Measurements from ENCODE around the gene DOCK4. TPM values are rescaled to one million over a fixed set of nuclear protein-coding genes. Genes with fewer than 3 reads are reported as not detected.
"Not testable (repeated sequence)": the region's sequence is repeated elsewhere in the genome, so short reads cannot be mapped to it uniquely, and the experiment has no call there.

The DOCK4 gene
- polyA plus RNA-seq, 3 donors, result 19.3 to 22.7 (median 20.0) TPM

DNA sequence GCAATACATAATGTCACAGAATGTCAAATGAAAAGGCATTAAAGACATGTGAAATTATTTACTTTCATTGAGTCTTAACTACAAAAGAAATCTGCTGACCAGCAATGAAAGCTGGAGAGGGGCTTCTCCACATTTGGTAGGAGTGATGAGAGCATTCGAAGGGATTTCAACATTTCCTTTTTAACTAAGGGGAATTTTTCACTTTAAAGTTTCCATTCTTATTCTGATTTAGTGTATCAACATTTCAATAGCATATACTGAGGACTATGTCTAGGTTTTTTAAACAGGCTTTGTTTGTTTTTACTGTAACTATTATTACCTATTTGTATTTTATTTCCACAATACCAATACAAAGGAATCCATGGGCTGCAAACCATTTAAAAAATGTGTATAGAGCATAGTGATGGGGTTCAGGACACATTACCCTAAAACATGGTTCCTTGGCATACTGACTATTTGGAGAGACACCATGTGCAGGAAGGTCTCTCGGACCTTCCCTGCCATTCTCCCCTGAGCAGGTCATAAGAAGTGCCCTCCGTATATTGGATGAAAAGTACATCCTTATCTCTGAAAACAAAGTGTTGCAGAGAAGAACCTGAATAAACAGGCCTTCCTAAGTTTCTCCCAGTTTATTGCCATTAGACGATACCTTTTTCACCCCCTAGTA lies 278.7 kb downstream of the DOCK4 start:
- DNase-seq (ENCODE audit: low read depth in 3 of 3, low spot score in 2 of 3), result no peak

DNA sequence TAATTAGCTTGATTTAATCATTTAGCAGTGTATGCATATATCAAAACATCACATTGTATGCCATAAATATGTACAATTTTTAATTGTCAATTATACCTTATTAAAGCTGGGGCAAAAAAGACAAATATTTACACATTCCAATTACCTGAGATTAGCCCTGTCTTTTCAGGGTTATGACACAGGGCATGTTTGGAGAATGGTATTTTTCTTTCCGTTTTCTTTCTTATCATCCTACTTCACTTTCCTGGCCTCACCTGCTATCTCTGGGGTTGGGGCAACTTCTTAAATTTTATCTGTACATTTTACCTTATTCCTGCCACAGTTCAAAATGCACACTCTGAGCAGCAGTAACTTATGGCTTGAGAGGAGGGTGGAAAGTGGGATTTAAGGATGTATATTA lies 285.9 kb downstream of the DOCK4 start:
- DNase-seq (ENCODE audit: low read depth in 3 of 3, low spot score in 2 of 3), result no peak

DNA sequence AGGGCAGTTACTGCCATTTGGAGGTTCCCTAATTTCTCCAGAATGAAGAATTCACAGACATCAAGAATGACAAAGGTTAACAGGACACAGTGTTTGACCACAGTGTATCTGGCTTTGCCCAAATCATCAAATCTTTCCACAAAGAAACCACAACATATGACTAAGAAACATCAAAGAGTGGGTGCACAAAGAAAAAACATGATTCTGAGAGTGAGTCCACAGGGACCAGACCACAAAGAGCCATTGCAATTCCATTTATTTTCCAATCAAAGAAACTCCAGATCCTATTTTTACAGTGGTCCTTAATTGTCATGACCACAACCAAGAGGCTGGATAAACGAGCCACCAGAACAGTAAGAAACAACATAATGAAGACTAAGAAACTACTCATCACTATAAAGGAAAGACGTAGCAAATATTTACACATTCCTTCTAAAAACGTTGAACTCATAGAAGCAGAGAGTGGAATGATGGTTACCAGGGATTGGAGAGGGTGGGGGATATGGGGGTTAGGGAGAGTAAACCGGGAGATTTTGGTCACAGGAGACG lies 286.5 kb downstream of the DOCK4 start:
- no peak for DNase-seq (ENCODE audit: low read depth in 3 of 3, low spot score in 2 of 3)

DNA sequence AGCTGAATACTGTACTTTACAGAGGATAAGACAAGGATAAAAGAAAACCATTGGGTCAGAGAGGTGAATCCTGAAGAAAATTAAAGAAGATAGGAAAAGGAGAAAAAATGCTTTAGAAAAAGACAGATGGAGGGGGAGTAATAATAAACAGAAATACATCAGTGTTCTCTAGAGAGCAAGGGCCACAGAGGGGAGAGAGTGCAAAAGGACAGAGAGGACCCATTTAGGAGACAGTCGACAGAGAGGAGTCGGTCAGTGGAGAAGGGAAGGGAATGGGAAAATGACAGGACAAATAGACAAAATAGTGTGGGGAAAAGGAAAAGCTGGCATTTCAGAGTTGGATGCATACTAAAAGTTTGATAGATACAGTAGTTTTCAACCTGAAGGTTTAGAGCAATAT lies 287.0 kb downstream of the DOCK4 start:
- DNase-seq (ENCODE audit: low read depth in 3 of 3, low spot score in 2 of 3), result no peak

DNA sequence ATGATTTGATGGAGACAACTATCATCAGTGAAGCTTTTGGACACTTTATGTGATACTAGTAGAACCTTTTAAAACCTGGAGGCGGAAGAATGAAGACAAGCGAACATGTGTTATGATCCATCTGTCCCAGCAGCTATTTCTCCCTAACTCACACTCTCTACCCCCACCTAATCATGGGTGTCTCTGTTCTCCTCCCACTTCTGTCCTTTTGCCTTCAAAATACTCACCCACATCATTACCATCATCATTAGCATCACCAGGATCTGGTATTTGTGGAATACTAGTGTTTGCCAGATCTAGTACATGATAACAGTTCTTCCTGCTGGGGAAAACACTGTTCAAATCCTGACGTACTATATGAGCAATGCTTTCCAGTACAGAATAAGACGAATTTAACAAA lies 287.7 kb downstream of the DOCK4 start:
- no peak for DNase-seq (ENCODE audit: low read depth in 3 of 3, low spot score in 2 of 3)

DNA sequence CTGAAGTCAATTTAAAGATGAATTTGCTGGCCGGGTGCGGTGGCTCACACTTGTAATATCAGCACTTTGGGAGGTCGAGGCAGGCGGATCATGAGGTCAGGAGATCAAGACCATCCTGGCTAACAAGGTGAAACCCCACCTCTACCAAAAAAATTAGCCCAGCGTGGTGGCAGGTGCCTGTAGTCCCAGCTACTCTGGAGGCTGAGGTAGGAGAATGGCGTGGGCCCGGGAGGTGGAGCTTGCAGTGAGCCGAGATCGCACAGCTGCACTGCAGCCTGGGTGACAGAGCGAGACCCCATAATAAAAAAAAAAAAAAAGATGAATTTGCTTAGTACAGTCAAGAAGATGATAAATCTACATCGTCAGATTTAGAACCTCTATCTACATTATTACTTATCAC lies 288.8 kb downstream of the DOCK4 start:
- DNase-seq (ENCODE audit: low read depth in 3 of 3, low spot score in 2 of 3), result not testable (repeated sequence)

DNA sequence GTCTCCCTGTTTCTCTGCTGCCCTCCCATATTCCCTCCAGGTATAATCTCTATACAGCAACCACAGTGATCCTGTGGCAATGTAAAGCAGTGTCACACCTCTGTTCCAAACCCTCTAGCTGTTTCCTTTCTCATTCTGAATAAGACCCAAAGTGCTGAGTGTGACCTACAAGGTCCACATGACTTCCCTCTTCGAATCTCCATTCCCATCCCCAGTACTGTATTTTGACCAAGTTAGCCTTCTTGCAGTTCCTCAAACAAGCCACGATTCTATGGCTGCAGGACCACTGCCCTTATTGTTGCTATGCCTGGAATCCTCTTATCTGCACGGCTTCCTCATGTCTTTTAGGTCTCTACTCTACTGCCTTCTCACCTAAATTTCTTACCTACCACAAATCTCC lies 291.9 kb downstream of the DOCK4 start:
- DNase-seq (ENCODE audit: low read depth in 3 of 3, low spot score in 2 of 3), result no peak

DNA sequence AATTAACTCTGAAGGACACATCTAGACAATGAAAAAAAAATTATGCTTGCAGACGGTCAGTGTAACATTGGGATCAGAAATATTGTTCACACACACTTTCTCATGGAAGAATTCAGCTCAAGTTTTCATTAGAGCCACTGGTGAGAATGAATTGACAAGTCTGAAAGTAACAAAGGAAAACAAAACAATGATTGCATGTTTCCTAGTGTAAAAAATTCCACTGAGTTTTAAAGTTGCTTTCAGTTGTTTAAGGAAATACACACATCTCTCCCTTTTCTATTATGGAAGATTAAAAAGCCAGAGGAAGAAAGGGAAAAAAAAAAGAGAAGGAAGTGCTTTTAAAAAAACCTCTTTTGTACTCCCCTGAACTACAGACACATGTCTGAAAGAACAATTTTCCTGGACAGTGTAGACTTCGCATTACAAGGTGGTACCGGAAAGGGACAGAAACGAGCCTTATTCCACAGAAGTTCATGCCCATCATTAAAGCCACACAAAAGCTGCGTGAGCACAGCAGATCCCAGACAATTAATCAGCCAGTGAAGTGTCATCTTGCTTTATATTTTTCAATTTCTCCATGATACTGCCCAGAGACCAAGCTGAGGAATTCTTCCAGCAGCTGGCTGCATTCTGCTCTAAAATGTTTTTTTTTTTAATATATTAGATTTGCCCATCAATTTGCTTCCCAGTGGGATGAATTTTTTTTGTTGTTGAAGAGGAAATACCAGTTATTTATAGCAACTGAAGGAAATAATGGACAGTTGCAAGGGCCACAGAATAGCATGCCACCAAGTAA lies 294.8 kb downstream of the DOCK4 start:
- DNase-seq (ENCODE audit: low read depth in 3 of 3, low spot score in 2 of 3), result no peak

DNA sequence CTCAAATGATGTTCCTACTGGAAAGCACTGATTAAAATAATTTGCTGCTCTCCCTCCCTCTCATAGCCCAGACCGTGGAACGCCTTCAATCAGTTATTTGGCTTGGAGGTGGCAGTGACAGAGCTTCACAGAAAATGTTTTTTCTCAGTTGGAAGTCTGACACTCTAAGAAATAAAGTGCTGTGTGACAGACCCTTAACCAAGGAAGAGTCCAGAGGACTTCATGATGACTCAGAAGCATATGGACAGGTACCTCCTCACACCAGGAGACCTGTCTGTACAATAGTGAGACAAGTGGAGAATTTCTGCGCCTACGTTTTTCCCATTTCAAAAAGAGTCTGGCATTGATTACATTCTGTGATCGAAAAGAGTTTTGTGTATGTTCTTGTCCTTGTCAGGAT lies 295.5 kb downstream of the DOCK4 start:
- DNase-seq (ENCODE audit: low read depth in 3 of 3, low spot score in 2 of 3), result no peak

DNA sequence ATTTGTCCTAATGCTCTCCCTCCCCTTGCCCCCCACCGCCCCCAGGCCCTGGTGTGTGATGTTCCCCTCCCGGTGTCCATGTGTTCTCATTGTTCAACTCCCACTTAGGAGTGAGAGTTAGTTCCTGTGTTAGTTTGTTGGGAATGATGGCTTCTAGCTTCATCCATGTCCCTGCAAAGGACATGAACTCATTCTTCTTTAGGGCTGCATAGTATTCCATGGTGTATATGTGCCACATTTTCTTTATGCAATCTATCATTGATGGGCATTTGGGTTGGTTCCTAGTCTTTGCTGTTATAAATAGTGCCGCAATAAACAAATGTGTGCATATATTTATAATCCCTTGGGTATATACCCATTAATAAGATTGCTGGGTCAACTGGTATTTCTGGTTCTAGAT lies 297.5 kb downstream of the DOCK4 start:
- DNase-seq (ENCODE audit: low read depth in 3 of 3, low spot score in 2 of 3), result not testable (repeated sequence)

DNA sequence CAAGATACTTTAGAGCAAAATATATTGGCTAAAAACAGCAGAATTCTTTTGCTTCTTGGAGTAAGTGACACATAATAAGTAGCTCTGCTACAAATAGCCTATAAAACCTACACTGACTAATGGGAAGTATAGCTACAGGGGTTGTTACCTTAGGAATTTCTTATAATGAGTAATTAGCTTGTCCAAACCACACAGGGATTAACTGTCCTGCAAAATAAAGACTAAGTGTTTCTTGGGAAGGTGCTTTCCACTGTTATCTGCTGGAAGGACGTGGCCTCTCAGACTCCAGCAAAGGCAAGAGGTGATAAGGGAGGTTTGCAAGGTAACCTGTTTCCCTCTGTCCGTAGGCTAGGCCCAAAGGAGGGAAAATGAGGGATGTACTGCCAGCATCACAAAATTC lies 302.4 kb downstream of the DOCK4 start:
- no peak for DNase-seq (ENCODE audit: low read depth in 3 of 3, low spot score in 2 of 3)

DNA sequence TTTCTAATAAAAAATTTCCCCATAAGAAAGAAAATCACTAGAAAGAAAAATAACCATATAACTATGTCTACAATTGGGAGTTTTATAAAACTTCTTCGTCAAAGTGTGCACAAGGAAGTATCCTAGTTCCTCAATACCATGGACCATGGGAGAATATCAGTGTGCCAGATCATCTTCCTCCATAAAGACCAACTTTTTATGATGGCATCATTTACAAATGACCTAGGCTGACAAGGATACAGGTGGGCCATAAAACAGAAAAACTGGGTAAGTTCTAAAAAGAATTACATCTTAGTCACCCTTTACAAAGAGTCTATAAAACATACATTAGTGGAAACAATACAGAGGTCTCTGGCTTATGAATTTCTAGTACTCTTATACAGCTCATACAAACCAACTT lies 303.2 kb downstream of the DOCK4 start:
- DNase-seq (ENCODE audit: low read depth in 3 of 3, low spot score in 2 of 3), result no peak

DNA sequence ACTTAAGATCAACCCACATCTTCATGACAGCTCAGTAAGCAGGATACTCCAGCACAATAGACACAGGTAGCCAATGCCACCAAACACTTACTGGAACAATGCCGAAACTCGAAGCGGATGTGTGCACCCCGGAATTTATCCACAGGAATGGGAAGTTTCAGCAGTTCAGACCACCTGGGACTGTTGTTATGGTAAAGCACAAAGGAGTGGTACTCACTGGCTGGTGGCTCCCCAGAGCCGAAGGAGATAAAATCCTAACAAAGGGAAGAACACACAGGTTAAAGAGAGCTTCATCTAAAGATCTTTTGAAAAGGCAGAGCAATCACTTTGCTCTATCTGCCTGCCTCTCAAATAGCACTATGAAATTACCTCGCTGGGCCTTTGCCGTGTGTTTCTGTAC lies 305.9 kb downstream of the DOCK4 start:
- DNase-seq (ENCODE audit: low read depth in 3 of 3, low spot score in 2 of 3), result no peak

DNA sequence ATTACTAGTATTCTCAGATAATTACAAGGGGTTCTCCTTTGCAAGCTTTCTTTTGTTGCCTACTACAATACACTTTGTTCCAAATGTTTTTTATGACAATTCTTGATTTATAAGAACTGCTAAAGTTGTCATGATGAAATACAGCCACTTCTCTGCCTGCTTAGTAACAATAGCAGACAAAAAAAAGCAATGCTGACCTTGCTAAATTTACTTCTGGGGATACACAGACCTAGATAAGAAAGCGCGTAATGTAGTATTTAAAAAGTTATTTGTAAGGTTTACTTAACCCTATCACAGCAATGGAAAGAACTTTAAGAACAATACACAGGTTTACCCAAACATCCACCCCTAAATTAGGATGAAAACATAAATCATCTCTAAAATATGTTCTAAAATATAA lies 311.1 kb downstream of the DOCK4 start:
- DNase-seq (ENCODE audit: low read depth in 3 of 3, low spot score in 2 of 3), result no peak

DNA sequence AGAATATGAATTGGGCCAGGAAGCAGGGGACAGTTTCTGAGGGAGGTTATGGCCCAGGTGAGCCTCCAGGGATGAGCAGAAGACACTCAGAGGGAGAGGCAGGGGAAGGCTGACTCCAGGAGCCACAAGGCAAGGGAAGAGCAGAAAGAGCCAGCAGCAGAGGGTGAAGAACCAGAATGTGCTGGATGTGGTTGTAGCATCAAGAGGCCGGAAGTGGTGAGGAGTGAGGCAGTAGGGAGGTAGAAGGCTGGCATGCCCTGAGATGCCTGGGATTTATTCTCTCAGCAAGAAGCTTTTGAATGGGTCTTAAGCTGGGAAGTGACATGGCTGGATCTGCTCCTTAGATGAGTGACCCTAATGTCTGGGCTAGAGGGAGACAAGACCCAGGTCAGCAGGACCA lies 311.7 kb downstream of the DOCK4 start:
- no peak for DNase-seq (ENCODE audit: low read depth in 3 of 3, low spot score in 2 of 3)

DNA sequence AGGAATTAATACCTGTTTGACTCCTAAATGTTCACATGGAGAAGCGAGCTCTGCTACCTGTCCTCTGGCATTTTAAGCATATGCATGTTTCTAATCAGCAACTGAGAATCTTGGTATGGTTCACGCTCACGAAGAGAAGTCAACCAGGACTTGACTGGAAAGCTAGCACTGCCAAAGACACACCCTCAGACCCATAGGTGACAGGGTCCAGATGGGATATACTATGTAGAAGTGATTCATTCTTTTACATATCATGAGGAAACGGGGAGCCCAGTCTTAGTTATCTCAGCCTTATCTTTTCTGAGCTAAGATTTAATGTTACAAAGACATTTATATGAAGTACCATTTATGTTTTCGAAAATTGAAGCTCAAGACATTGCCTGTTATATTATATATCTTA lies 313.0 kb downstream of the DOCK4 start:
- no peak for DNase-seq (ENCODE audit: low read depth in 3 of 3, low spot score in 2 of 3)

DNA sequence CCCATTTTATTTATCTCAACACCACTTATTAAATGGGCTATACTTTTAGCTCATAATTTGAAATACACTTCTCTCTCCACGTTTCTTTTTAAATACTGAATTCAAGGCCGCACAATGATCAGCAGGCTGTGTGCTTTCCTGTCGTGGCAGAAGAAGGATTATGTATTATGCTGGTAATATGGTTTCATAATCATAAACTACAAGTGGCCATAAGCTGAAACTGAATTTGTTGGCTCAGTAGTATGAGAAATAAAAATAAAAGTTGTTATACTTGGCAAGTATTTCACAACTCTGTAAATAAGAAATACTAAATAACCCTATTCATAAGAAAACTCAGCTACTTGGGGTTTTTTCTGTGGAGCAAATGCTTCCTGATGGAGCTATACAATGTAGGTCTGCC lies 313.6 kb downstream of the DOCK4 start:
- no peak for DNase-seq (ENCODE audit: low read depth in 3 of 3, low spot score in 2 of 3)

DNA sequence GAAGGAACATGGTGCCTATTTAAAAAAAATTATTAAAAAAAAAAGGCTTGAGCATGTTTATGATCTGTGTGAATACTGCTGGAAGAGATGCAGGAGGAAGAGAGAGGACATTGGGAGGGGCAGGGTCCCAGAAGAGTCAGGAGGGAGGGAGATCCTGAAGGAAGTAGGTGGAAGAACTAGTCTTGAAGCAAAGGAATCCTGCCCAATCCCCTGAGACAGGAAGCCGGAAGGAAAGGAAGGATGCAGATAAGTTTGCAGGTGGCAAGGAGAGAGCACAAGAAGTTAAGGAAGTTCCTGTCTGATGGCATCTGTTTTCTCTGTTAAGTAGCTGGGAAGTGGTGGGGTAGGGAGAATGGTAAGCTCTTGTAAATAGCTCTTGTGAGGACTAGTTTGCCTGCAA lies 318.5 kb downstream of the DOCK4 start:
- no peak for DNase-seq (ENCODE audit: low read depth in 3 of 3, low spot score in 2 of 3)

DNA sequence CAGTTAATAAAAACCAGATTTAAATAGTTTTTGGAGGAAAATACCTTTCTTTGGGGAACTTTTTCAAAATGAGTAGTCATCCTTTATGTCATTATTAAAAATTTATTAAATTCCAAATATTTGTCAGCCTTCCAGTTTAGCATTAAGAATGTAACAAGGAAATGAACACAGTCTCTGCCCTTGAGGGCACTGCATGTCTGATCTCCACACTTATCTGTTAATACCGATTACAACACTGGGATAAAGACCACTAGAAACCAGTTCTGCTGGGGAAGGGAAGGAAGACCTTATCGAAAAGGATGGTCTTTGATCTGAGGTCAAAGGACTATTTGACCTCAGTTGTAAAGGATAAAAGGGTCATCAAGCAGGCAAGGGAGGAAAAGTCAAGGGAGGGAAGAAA lies 320.0 kb downstream of the DOCK4 start:
- DNase-seq (ENCODE audit: low read depth in 3 of 3, low spot score in 2 of 3), result no peak

DNA sequence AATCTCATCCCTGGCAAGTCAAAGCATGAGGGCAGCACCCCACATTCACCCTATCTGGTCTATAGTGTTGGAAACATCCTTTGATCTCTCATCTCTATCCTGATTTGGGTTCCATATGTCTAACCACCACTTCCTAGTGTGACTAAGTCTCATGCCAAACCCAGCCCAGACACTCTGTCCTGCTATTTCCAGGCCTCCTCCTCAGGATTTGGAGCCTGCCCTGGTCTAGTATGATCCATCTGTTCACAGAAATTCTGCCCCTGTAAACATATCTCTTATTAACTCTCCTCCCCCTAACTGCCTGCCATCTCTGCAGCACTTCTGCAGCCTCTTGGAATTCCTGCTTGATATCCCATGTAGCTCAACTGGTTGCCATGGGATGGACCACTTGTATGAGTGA lies 323.0 kb downstream of the DOCK4 start:
- DNase-seq (ENCODE audit: low read depth in 3 of 3, low spot score in 2 of 3), result no peak

DNA sequence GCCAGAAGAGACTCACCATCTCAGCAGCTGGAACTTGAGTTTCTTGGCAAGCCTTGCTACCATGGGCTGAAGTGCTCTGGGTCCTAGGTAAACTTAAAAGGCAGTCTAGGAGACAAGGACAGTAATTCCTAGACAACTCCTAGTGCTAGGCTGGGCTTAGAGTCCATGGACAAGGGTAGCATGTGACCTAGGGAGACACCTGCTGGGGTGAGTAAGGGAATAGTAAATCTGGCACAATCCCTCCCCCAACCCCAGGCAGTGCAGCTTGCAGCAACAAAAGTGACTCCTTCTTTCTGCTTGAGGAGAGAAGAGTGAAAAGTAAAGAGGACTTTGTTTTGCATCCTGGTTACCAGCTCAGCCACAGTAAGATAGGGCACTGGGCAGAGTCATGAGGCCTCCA lies 327.4 kb downstream of the DOCK4 start:
- no peak for DNase-seq (ENCODE audit: low read depth in 3 of 3, low spot score in 2 of 3)

DNA sequence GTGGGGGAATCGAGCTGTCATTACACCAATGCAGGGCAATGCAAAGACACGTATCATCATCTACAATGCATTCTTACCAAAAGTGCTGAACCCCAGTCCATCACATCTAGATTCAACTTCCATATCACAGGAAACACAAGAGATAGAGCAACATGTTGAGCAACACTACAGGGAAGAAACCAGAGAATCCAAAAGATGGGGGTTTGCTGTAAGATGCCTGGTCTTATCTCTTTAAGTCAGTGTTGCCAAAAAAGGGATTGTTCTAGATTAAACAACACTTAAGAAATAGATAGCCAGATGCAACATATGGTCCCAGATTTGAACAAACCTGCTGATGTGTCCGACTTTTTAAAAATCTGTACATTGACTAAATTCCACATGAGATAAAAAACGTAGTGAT lies 328.3 kb downstream of the DOCK4 start:
- DNase-seq (ENCODE audit: low read depth in 3 of 3, low spot score in 2 of 3), result no peak

Data from right renal cortex interstitium (tissue), 3 donors.